Motor neuron (in vitro differentiated cells): ENCODE results near the gene APCDD1L. TPM values are rescaled to one million over a fixed set of nuclear protein-coding genes. Genes with fewer than 3 reads are reported as not detected.
A peak's percentile ranks its signal among the peaks of the same experiment; 100 is the strongest.

ENCODE experiments used
- ATAC-seq, 8 experiments: fragments of 200-7000 bp; cut with Tn5 transposase; replicated peaks in 6 of 8; 2 replicates each; pipeline ENCODE4 v1.8.0; 2021; ENCODE audit warnings: mild to moderate bottlenecking in 8 of 8, moderate library complexity in 8 of 8
- H3K27ac ChIP-seq, 2 donors: fragments of 250-450 bp; sonication (Bioruptor Pico); 2 replicates each; pipeline ENCODE4 v1.9.0; 2021; ENCODE audit warnings: antibody characterized with exemption in 2 of 2, mild to moderate bottlenecking in 2 of 2, moderate library complexity in 1 of 2
- H3K4me1 ChIP-seq, 2 donors: fragments of 250-450 bp; sonication (Bioruptor Pico); replicated peaks in 1 of 2; 2 replicates each; pipeline ENCODE4 v1.6.1; 2021; ENCODE audit warnings: antibody characterized with exemption in 2 of 2, mild to moderate bottlenecking in 2 of 2, moderate library complexity in 1 of 2
- H3K4me3 ChIP-seq, 5 donors: fragments of 250-450 bp; sonication (Bioruptor Pico); 2 replicates each; pipeline ENCODE4 v1.9.0; 2021; ENCODE audit warnings: antibody characterized with exemption in 5 of 5, mild to moderate bottlenecking in 5 of 5, moderate library complexity in 4 of 5
- WGBS, 10 experiments: fragments of 450-650 bp; shearing (Covaris generic); methylation state at CpG; one replicate each; pipeline ENCODE4 v1.0.0; 2022; 5-methylcytosine and 5-hydroxymethylcytosine counted together
- in situ Hi-C, 9 experiments: fragments of 400-800 bp; cut with MboI; loops; one replicate each; pipeline ENCODE4 v1.15.0; 2021; ENCODE audit warnings: low sequenced_read_pairs in 9 of 9, low pct_unique_long_range_greater_than_20kb in 2 of 9; ENCODE audit not compliant: unreplicated experiment in 9 of 9
- total RNA-seq, 8 experiments: library from RNA; unstranded; fragments of 300-600 nt; gene quantifications; 2 replicates each; pipeline versions ENCODE4 v1.2.3 to v1.2.4, GENCODE V29; 2022

APCDD1L gene
- total RNA-seq, 8 experiments from 2014 or later, result 0.11 to 6.3 (median 0.59) TPM

- H3K4me3 ChIP-seq, result no peak overlapping the region
- no peak for ATAC-seq
- 75 to 100% (median 93%) methylated on average over 1 to 10 of the region's 20 CpGs; no CpG with 5 or more reads in 1 of the 10 experiments for WGBS, 10 experiments
- in situ Hi-C loops, result no loop called here
- H3K4me1 ChIP-seq, result no peaks in the 10 kb centered on the region
- H3K27ac ChIP-seq, result no peak overlapping the region
Measured at GRCh38 chr20:58472273-58473018, 42.8 kb downstream of the APCDD1L start.

GRCh38 chr20:58471193-58472164 is 43.7 kb downstream of the APCDD1L start:
- Histone ChIP-seq H3K4me3 (no peak overlapping the region), H3K27ac (no peak overlapping the region), H3K4me1 (no peaks in the 10 kb centered on the region)
- ATAC-seq, result no peak
- in situ Hi-C loops, result no loop called here
- 60 to 100% (median 90%) methylated on average over 1 to 7 of the region's 26 CpGs; no CpG with 5 or more reads in 5 of the 10 experiments for WGBS, 10 experiments

- H3K4me1 ChIP-seq, result no peaks in the 10 kb centered on the region
- H3K4me3 ChIP-seq, result no peak overlapping the region
- WGBS, 10 experiments, result 60 to 100% (median 88%) methylated on average over 1 to 5 of the region's 19 CpGs; no CpG with 5 or more reads in 4 of the 10 experiments
- in situ Hi-C loops, result no loop called here
- ATAC-seq, result no peak
- no peak overlapping the region for H3K27ac ChIP-seq
Measured at GRCh38 chr20:58470336-58471192, 44.6 kb downstream of the APCDD1L start.

- in situ Hi-C loops, result no loop called here
Measured at GRCh38 chr20:58469616-58470015, 45.6 kb downstream of the APCDD1L start.

GRCh38 chr20:58467572-58468527 is 47.3 kb downstream of the APCDD1L start:
- H3K4me1 ChIP-seq, result peaks cover 3 to 10% of the 10 kb centered on the region in 2 donors
- no peak overlapping the region for H3K27ac ChIP-seq
- ATAC-seq, result no peak
- in situ Hi-C loops, result no loop called here
- no peak overlapping the region for H3K4me3 ChIP-seq
- WGBS, 10 experiments, result 40 to 100% (median 84%) methylated on average over 1 to 4 of the region's 28 CpGs; no CpG with 5 or more reads in 1 of the 10 experiments

More at GRCh38 chr20:58469616-58470015, 45.6 kb downstream of the APCDD1L start:
- Histone ChIP-seq H3K27ac (no peak overlapping the region), H3K4me3 (no peak overlapping the region), H3K4me1 (peaks cover 3 to 6% of the 10 kb centered on the region in 2 donors)
- 40 to 84% (median 76%) methylated on average over 2 to 9 of the region's 12 CpGs; no CpG with 5 or more reads in 7 of the 10 experiments for WGBS, 10 experiments
- no peak for ATAC-seq

- H3K27ac ChIP-seq, result no peak overlapping the region
- no peak overlapping the region for H3K4me3 ChIP-seq
- peaks cover 3 to 10% of the 10 kb centered on the region in 2 donors for H3K4me1 ChIP-seq
- 100% methylated on average over 1 to 2 of the region's 68 CpGs; no CpG with 5 or more reads in 6 of the 10 experiments for WGBS, 10 experiments
- no peak for ATAC-seq
- in situ Hi-C loops, result no loop called here
Measured at GRCh38 chr20:58466729-58467571, 48.2 kb downstream of the APCDD1L start.

GRCh38 chr20:58466095-58466708 is 49.0 kb downstream of the APCDD1L start:
- peak in 3 of 8 experiments; percentile 42 to 94 (median 82) for ATAC-seq
- 0 to 100% (median 91%) methylated on average over 1 to 21 of the region's 27 CpGs for WGBS, 10 experiments
- in situ Hi-C loops, result no loop called here
- Histone ChIP-seq H3K4me1 (peaks cover 3 to 10% of the 10 kb centered on the region in 2 donors), H3K27ac (no peak overlapping the region), H3K4me3 (no peak overlapping the region)

GRCh38 chr20:58464838-58465237 is 50.4 kb downstream of the APCDD1L start:
- Histone ChIP-seq H3K27ac (no peak overlapping the region), H3K4me3 (no peak overlapping the region), H3K4me1 (peaks cover 4 to 15% of the 10 kb centered on the region in 2 donors)
- WGBS, 10 experiments, result 20 to 80% (median 67%) methylated on average over 1 to 5 of the region's 8 CpGs; no CpG with 5 or more reads in 1 of the 10 experiments
- in situ Hi-C loops, result no loop called here
- no peak for ATAC-seq

GRCh38 chr20:58463256-58463655 is 51.9 kb downstream of the APCDD1L start:
- Histone ChIP-seq H3K4me1 (peaks cover 12 to 28% of the 10 kb centered on the region in 2 donors), H3K4me3 (no peak overlapping the region), H3K27ac (no peak overlapping the region)
- WGBS, 10 experiments, result 22 to 100% (median 83%) methylated on average over 1 to 10 of the region's 10 CpGs; no CpG with 5 or more reads in 1 of the 10 experiments
- in situ Hi-C loops, result no loop called here
- ATAC-seq, result no peak

GRCh38 chr20:58461899-58462298 is 53.3 kb downstream of the APCDD1L start:
- no peak overlapping the region for H3K4me3 ChIP-seq
- ATAC-seq, result no peak
- in situ Hi-C loops, result no loop called here
- 83 to 100% (median 97%) methylated on average over 1 to 5 of the region's 6 CpGs; no CpG with 5 or more reads in 3 of the 10 experiments for WGBS, 10 experiments
- H3K27ac ChIP-seq, result no peak overlapping the region
- peaks cover 12 to 41% of the 10 kb centered on the region in 2 donors for H3K4me1 ChIP-seq
